HG02642 (cell line): ENCODE results near the gene DMRT1.
"Not testable (repeated sequence)": the region's sequence is repeated elsewhere in the genome, so short reads cannot be mapped to it uniquely, and the experiment has no call there.

Experiments used
- ATAC-seq: cut with Tn5 transposase; IDR thresholded peaks from one replicate; pipeline ENCODE4 v1.9.1; 2021; ENCODE audit warnings: mild to moderate bottlenecking; ENCODE audit not compliant: unreplicated experiment, poor library complexity

Gene DMRT1

GRCh38 chr9:982394-983230, 141.1 kb downstream of the DMRT1 start:
- no peak for ATAC-seq

DNA sequence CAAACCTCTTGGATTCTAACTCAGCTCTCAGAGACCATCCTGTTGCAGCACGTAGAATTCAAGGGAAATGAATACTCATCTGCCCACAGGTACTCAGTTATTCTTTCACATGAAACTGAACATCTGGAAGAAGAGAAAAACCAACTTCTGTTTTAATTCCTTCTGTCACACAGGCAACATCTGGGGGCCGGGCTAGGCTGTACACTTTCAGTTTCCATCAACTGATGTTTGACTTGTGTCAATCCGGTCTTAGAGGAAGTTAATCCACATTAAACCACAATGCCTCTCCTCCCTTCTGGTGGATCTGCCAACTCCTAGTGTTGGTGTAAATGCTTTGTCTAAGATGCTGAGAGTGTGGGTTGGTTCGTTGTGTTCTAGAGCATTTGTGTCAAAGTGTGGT, 152.5 kb downstream of the DMRT1 start:
- no peak for ATAC-seq

DNA sequence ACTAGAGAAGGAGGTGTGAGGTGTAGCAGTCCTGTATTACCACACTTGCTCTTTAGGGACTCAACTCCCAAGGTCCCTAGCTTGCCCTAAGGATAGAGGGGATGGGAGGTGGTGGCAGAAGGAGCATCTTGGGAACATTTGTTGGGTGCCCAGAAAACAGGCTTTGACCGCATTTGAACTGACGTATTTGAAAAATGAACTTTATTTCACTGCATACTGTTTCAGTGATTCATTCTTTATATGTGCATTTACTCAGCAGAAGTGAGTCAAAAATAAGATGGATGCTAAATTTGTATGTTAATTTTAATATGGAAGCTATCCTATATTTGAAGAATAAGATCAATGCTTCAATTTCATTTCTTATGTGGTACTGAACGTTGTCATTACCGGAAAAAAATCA, 153.7 kb downstream of the DMRT1 start:
- no peak for ATAC-seq

GRCh38 chr9:995781-996180, 154.3 kb downstream of the DMRT1 start:
- no peak for ATAC-seq

DNA sequence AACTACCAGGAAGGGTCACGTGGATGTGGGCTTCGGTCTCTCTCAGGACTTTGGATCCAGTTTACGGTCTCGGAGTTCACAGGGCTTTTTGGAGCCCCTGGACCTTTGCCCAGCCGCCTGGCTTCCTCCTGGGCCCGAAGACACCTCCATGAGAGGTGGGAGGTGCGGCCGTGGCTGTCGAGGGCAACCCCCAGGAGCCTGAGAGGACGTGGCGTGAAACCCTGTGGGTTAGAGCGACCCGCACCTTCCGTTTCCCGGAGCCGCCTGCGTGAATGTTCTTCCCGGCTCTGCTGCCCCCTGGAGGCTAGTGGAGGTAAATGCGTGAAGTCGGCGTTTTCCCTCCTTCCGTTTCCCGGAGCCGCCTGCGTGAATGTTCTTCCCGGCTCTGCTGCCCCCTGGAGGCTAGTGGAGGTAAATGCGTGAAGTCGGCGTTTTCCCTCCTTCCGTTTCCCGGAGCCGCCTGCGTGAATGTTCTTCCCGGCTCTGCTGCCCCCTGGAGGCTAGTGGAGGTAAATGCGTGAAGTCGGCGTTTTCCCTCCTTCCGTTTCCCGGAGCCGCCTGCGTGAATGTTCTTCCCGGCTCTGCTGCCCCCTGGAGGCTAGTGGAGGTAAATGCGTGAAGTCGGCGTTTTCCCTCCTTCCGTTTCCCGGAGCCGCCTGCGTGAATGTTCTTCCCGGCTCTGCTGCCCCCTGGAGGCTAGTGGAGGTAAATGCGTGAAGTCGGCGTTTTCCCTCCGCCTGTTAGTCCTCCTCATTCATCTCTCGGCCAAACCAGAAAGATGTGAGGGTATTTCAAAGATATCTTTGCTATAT, 157.0 kb downstream of the DMRT1 start:
- not testable (repeated sequence) for ATAC-seq

DNA sequence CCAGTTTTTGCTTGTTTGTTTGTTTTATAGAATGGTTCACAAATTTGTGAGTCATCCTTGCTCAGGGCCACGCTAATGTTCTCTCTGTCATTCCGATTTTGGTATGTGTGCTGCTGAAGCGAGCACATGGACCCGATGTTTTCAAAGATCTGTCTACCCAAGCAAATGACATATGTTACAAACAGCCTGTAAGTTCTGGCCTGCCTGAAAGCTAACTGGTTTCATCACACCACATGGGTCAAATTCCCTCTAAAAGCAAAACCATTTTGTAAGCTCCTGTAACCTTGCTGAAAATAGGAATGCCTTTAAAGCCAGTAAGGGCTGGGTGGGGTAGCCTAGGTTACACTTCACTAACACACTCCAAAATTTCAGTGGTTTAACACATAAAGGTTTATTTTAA, 160.3 kb downstream of the DMRT1 start:
- ATAC-seq: no peak

- no peak for ATAC-seq
These were observed 161.2 kb downstream of the DMRT1 start for GRCh38 chr9:1002678-1003077.

- ATAC-seq: peak; percentile 42
These were observed 163.7 kb downstream of the DMRT1 start for GRCh38 chr9:1005043-1005667.

DNA sequence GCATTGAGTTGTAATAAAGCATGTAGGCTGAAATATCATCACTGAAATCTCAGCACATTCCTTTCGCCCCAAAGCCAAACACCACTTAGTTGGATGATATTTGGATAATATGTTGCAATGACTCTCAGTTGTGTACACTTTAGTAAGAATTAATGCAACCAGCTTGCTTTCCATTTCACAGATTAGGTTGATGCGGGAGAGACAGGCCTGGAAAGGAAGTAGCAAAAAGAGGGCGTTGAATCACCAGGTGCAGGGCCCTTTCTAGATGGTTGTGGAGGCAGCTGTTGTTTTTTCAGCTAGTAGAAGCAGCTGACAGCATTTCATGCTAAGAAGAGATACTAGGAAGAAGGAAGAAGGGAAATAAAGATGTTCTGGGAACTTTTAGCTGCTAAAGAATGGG, 165.8 kb downstream of the DMRT1 start:
- ATAC-seq: no peak

GRCh38 chr9:1008216-1008615, 166.7 kb downstream of the DMRT1 start:
- ATAC-seq: no peak

GRCh38 chr9:1009101-1009707, 167.7 kb downstream of the DMRT1 start:
- ATAC-seq: peak; percentile 96

DNA sequence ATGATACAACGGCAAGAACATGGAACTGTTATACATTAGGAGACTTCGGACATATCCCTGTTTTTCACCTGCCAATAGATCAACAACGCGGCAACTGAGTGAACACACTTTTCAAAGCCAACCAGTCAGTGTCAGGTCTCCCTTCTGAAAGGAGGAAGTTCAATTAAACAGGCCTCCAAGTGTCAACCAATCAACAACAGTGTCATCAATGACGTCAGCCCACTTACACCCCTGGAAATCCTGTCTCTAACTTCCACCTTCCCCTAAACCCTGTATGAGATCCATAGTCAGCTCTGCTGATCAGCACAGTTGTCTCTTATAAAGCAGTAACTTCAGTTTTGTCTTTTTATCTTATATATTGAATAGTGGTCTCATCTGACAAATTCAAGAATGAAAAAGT, 171.5 kb downstream of the DMRT1 start:
- no peak for ATAC-seq

GRCh38 chr9:1014225-1014624, 172.7 kb downstream of the DMRT1 start:
- no peak for ATAC-seq

DNA sequence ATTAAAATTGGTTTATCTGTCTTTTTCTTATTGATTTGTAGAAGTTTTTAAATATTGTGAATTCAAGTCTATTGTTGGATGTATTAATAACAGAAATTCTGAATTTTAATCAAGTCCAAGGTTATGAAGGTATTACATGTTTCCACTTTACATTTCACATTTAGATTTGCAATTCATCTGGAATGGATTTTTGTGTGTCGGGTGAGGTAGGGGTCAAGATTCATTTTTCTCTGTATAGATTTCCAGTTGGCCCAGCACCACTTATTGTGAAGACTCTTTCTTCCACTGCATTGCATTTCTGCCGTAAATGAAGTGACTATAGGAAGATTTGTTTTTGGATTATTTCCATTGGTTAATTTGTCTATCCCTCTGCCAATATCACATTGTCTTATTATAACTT, 173.1 kb downstream of the DMRT1 start:
- no peak for ATAC-seq

DNA sequence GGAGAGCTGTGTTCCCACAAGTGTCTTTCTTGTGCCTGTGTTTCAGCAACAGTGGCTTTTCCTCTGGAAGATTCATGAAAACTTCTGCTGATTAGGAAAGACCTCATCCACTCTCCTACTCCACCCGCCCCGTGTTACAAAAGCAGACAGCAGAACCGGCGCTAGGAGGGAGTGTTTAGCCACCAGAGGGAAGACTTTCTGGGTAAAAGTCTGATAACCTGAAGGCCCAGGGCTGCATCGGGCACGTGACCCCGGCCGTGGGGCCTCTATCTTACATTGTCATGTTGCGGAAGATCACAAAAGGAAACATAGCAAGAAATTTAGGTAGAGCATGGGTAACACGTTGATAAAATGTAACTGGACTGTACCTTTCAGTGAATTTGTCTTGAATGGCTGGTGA, 176.6 kb downstream of the DMRT1 start:
- ATAC-seq: no peak
